H1 (cell line): Measurements from ENCODE around the gene GALE. TPM values are rescaled to one million over a fixed set of nuclear protein-coding genes. Genes with fewer than 3 reads are reported as not detected.
A peak's percentile ranks its signal among the peaks of the same experiment; 100 is the strongest.

Experiments used
- CTCF ChIA-PET: fragments of 300-600 bp; sonication (Branson Sonifier 250); formaldehyde crosslinking; loops from one replicate; lab custom pipeline; 2021; ENCODE audit not compliant: partially characterized antibody; lab: Charles Lee
- POLR2A ChIA-PET: fragments of 300-600 bp; sonication (Branson Sonifier 250); formaldehyde crosslinking; loops from one replicate; lab custom pipeline; 2021; ENCODE audit warnings: inconsistent platforms; ENCODE audit not compliant: partially characterized antibody; lab: Charles Lee
- DNase-seq, 2 experiments: peaks; one replicate each; pipeline versions ENCODE4 v3.0.0 to v3.0.0-alpha.2; 2010 to 2022; ENCODE audit warnings: low spot score in 2 of 2, low read depth in 1 of 2, mixed read lengths in 1 of 2
- FAIRE-seq: peaks from 2 replicates; lab custom pipeline; 2011; peaks lifted over from hg19 to GRCh38; lab: Jason Lieb, UNC
- H2AFZ ChIP-seq: 2 replicates; pipeline ENCODE4 v1.8.1; 2012; ENCODE audit warnings: low read length, inconsistent platforms
- H2AK5ac ChIP-seq: 2 replicates; pipeline ENCODE4 v1.6.1; 2013; ENCODE audit warnings: low read depth, low read length
- H2BK120ac ChIP-seq: replicated peaks from 2 replicates; pipeline ENCODE3; 2013; ENCODE audit warnings: low read depth, low read length, inconsistent platforms
- H2BK12ac ChIP-seq: 2 replicates; pipeline ENCODE4 v1.6.1; 2013; ENCODE audit warnings: low read depth, low read length
- H2BK15ac ChIP-seq: 2 replicates; pipeline ENCODE4 v1.6.1; 2013; ENCODE audit warnings: low read length
- H2BK20ac ChIP-seq: 2 replicates; pipeline ENCODE4 v1.6.1; 2013; ENCODE audit warnings: low read length
- H2BK5ac ChIP-seq: 2 replicates; pipeline ENCODE4 v1.6.1; 2013; ENCODE audit warnings: low read depth, low read length
- H3K14ac ChIP-seq: 2 replicates; pipeline ENCODE4 v1.6.1; 2013; ENCODE audit warnings: inconsistent platforms; ENCODE audit not compliant: insufficient read length
- H3K18ac ChIP-seq: 2 replicates; pipeline ENCODE4 v1.6.1; 2013; ENCODE audit warnings: low read length; ENCODE audit errors: extremely low read depth
- H3K23ac ChIP-seq: 2 replicates; pipeline ENCODE4 v1.6.1; 2013; ENCODE audit warnings: inconsistent platforms; ENCODE audit not compliant: insufficient read length
- H3K23me2 ChIP-seq: 2 replicates; pipeline ENCODE4 v1.6.1; 2013; ENCODE audit warnings: low read depth, low read length
- H3K27ac ChIP-seq: 2 replicates; pipeline ENCODE4 v1.6.1; 2011; ENCODE audit warnings: low read depth, low read length, inconsistent platforms
- H3K27me3 ChIP-seq, 4 experiments: replicated peaks in 1 of 4; 1 replicate in 1 of 4; 2 replicates in 3 of 4; pipeline versions ENCODE4 v1.6.1 to v1.8.1; 2011 to 2013; ENCODE audit warnings: low read length in 3 of 4, mild to moderate bottlenecking in 3 of 4, inconsistent platforms in 2 of 4, mixed read lengths in 2 of 4, moderate library complexity in 1 of 4; ENCODE audit not compliant: control insufficient read depth in 3 of 4, insufficient read depth in 3 of 4; ENCODE audit errors: extremely low read depth in 1 of 4
- H3K36me3 ChIP-seq, 4 experiments: 2 replicates each; pipeline versions ENCODE4 v1.6.1 to v1.8.1; 2011 to 2013; ENCODE audit warnings: mild to moderate bottlenecking in 4 of 4, low read length in 3 of 4, moderate library complexity in 2 of 4, control low read depth in 1 of 4, inconsistent platforms in 1 of 4; ENCODE audit not compliant: insufficient read depth in 4 of 4, control insufficient read depth in 2 of 4
- H3K4ac ChIP-seq: replicated peaks from 2 replicates; pipeline ENCODE3; 2013; ENCODE audit warnings: low read length, low read depth, mixed read lengths, inconsistent platforms; ENCODE audit not compliant: insufficient read length
- H3K4me1 ChIP-seq, 4 experiments: replicated peaks in 1 of 4; 1 replicate in 1 of 4; 2 replicates in 3 of 4; pipeline versions ENCODE4 v1.6.1 to v1.8.1; 2011 to 2013; ENCODE audit warnings: low read length in 3 of 4, inconsistent platforms in 2 of 4, mixed read lengths in 1 of 4; ENCODE audit not compliant: insufficient read depth in 4 of 4, control insufficient read depth in 3 of 4
- H3K4me2 ChIP-seq, 2 experiments: 2 replicates each; pipeline versions ENCODE4 v1.6.1 to v1.8.1; 2011 to 2013; ENCODE audit warnings: low read depth in 2 of 2, low read length in 2 of 2, control low read depth in 1 of 2, inconsistent platforms in 1 of 2, mild to moderate bottlenecking in 1 of 2; ENCODE audit not compliant: insufficient read depth in 1 of 2
- H3K4me3 ChIP-seq, 4 experiments: fragments of 200-600, 300-600 bp in 1 of 4; sonication (generic), shearing (Covaris generic), sonication (Bioruptor Twin) in 1 of 4; 2 replicates each; pipeline versions ENCODE4 v1.5.1 to v1.8.1; 2011 to 2016; ENCODE audit warnings: low read length in 4 of 4, low read depth in 3 of 4, control low read depth in 2 of 4, inconsistent platforms in 2 of 4, mild to moderate bottlenecking in 2 of 4, mixed read lengths in 1 of 4, moderate library complexity in 1 of 4; ENCODE audit not compliant: insufficient read depth in 2 of 4; ENCODE audit errors: extremely low read depth in 1 of 4
- H3K56ac ChIP-seq: replicated peaks from 2 replicates; pipeline ENCODE3; 2013; ENCODE audit warnings: low read depth, mild to moderate bottlenecking, mixed read lengths, low read length, inconsistent platforms; ENCODE audit not compliant: insufficient read length
- H3K79me1 ChIP-seq: 2 replicates; pipeline ENCODE4 v1.6.1; 2013; ENCODE audit warnings: low read depth, low read length, control low read depth
- H3K79me2 ChIP-seq, 2 experiments: 2 replicates each; pipeline versions ENCODE4 v1.6.1 to v1.8.1; 2012 to 2013; ENCODE audit warnings: low read length in 2 of 2, mild to moderate bottlenecking in 2 of 2, inconsistent platforms in 1 of 2; ENCODE audit not compliant: insufficient read depth in 2 of 2, control insufficient read depth in 1 of 2
- H3K9ac ChIP-seq, 4 experiments: replicated peaks in 1 of 4; 1 replicate in 1 of 4; 2 replicates in 3 of 4; pipeline versions ENCODE4 v1.6.1 to v1.8.1; 2011 to 2013; ENCODE audit warnings: low read depth in 3 of 4, low read length in 3 of 4, control low read depth in 2 of 4, mild to moderate bottlenecking in 2 of 4, moderate library complexity in 2 of 4, inconsistent platforms in 1 of 4; ENCODE audit errors: extremely low read depth in 1 of 4
- H3K9me3 ChIP-seq, 2 experiments: 2 replicates each; pipeline versions ENCODE4 v1.6.1 to v1.8.1; 2012 to 2013; ENCODE audit warnings: mild to moderate bottlenecking in 2 of 2, moderate library complexity in 2 of 2, control low read depth in 1 of 2, inconsistent platforms in 1 of 2, low read depth in 1 of 2, low read length in 1 of 2, mixed read lengths in 1 of 2; ENCODE audit not compliant: insufficient read depth in 2 of 2
- H4K20me1 ChIP-seq, 2 experiments: replicated peaks in 1 of 2; 2 replicates each; pipeline versions ENCODE3 to v1.8.1; 2011 to 2013; ENCODE audit warnings: inconsistent platforms in 2 of 2, low read length in 2 of 2, mild to moderate bottlenecking in 1 of 2; ENCODE audit not compliant: insufficient read depth in 2 of 2, control insufficient read depth in 1 of 2
- H4K5ac ChIP-seq: 2 replicates; pipeline ENCODE4 v1.6.1; 2013; ENCODE audit warnings: low read length, low read depth, mixed read lengths, inconsistent platforms; ENCODE audit not compliant: insufficient read length
- H4K8ac ChIP-seq: 2 replicates; pipeline ENCODE4 v1.8.0; 2013; ENCODE audit warnings: mild to moderate bottlenecking, moderate library complexity, low read length, inconsistent platforms; ENCODE audit not compliant: insufficient read depth; ENCODE audit errors: extremely low read depth
- H4K91ac ChIP-seq: replicated peaks from 2 replicates; pipeline ENCODE3; 2013; ENCODE audit warnings: low read length, mixed read lengths, inconsistent platforms; ENCODE audit not compliant: insufficient read length
- CREB1 ChIP-seq: IDR thresholded peaks from 2 replicates; pipeline ENCODE4 v1.6.1; 2012; ENCODE audit warnings: inconsistent platforms
- MAX ChIP-seq: IDR thresholded peaks from 2 replicates; pipeline ENCODE4 v1.6.1; 2012; ENCODE audit warnings: inconsistent platforms
- RAD21 ChIP-seq, 2 experiments: IDR thresholded peaks in 1 of 2; conservative IDR thresholded peaks in 1 of 2; 2 replicates each; pipeline ENCODE4 v1.6.1; 2011; ENCODE audit warnings: low read depth in 2 of 2, low read length in 2 of 2, improper control_type of control experiment in 1 of 2, inconsistent platforms in 1 of 2, mild to moderate bottlenecking in 1 of 2, moderate library complexity in 1 of 2
- SAP30 ChIP-seq: fragments of 300-600 bp; sonication (generic); IDR thresholded peaks from 2 replicates; pipeline ENCODE4 v1.7.1; 2012; ENCODE audit warnings: low read length, moderate library complexity, mild to moderate bottlenecking, inconsistent platforms; ENCODE audit not compliant: insufficient read depth, insufficient replicate concordance
- SRF ChIP-seq: IDR thresholded peaks from 2 replicates; pipeline ENCODE4 v1.6.1; 2011; ENCODE audit warnings: mild to moderate bottlenecking, low read depth, low read length, moderate library complexity
- WGBS, 2 experiments: shearing (Covaris generic) in 1 of 2; methylation state at CpG; one replicate each; pipeline versions ENCODE4 v1.1.6 to v1.1.7; 2013 to 2015; ENCODE audit warnings: low lambda C conversion rate in 2 of 2, mixed read lengths in 2 of 2, inconsistent platforms in 1 of 2, low coverage in 1 of 2, missing lambda C conversion rate in 1 of 2; ENCODE audit not compliant: insufficient replicate concordance in 2 of 2, insufficient coverage in 1 of 2, insufficient read length in 1 of 2; ENCODE audit errors: extremely low coverage in 1 of 2, missing lambda C conversion rate in 1 of 2; 5-methylcytosine and 5-hydroxymethylcytosine counted together
- polyA plus RNA-seq, 7 experiments: library from polyadenylated mRNA; depleted of rRNA in 3 of 7; stranded (reverse) in 5 of 7; unstranded in 2 of 7; fragments of >200 nt in 5 of 7; fragments of 200-250 nt in 2 of 7; gene quantifications; 1 replicate in 5 of 7; 2 replicates in 1 of 7; 4 replicates in 1 of 7; pipeline versions ENCODE4 v1.2.1 to v1.2.3, GENCODE V29; 2011 to 2013; ENCODE audit warnings: missing spikeins in 2 of 7, mixed read lengths in 2 of 7
- total RNA-seq: library from RNA; stranded (reverse); fragmentation: NEBNext Ultra II Directional; extraction: Animal tissue kit (Norgen Biotek cat#: 25700); gene quantifications from 2 replicates; pipeline ENCODE4 v1.2.1, GENCODE V29; 2021
- TF ChIP-seq, protein P1 (sequence below): IDR thresholded peaks from 2 replicates; pipeline ENCODE4 v1.6.1; 2012; ENCODE audit warnings: low read length, inconsistent platforms
- TF ChIP-seq, protein P2 (sequence below), 3 experiments: IDR thresholded peaks; 1 replicate in 2 of 3; 2 replicates in 1 of 3; pipeline versions ENCODE4 v1.5.1 to v1.6.1; 2011; ENCODE audit warnings: low read length in 3 of 3, mild to moderate bottlenecking in 3 of 3, inconsistent platforms in 2 of 3, low read depth in 1 of 3, moderate library complexity in 1 of 3; ENCODE audit not compliant: insufficient read depth in 1 of 3; ENCODE audit errors: control extremely low read depth in 1 of 3

The GALE gene
- total and polyA plus RNA-seq, 2 of the 8 experiments (the other 6 are each of a cell fraction or from before 2014, with no cell fraction given): 26.0 to 33.9 TPM

- Histone ChIP-seq H2BK5ac (no peak overlapping the region), H3K36me3 (peaks cover 0 to 4% (median 1%) of the 10 kb centered on the region in 4 experiments; a peak in 2 of 8 replicates), H2BK20ac (no peak overlapping the region), H2BK120ac (no peak overlapping the region), H2AK5ac (no peak overlapping the region), H2AFZ (no peak overlapping the region), H3K9ac (no peak overlapping the region), H4K20me1 (peaks cover 0 to 2% of the 10 kb centered on the region in 2 experiments), H2BK15ac (no peak overlapping the region), H3K56ac (no peak overlapping the region), H3K27ac (no peak overlapping the region), H3K27me3 (no peaks in the 10 kb centered on the region), H3K4me3 (no peak overlapping the region), H3K4me2 (no peak overlapping the region), H3K9me3 (no peaks in the 10 kb centered on the region), H4K91ac (no peak overlapping the region), H3K4me1 (peaks cover 0 to 1% (median 0%) of the 10 kb centered on the region in 4 experiments; a peak in 2 of 7 replicates), H3K14ac (no peak overlapping the region), H2BK12ac (no peak overlapping the region), H3K79me2 (no peaks in the 10 kb centered on the region), H3K18ac (no peak overlapping the region), H4K5ac (no peak overlapping the region), H3K23ac (no peak overlapping the region), H3K79me1 (no peaks in the 10 kb centered on the region), H3K4ac (no peak overlapping the region), H3K23me2 (no peaks in the 10 kb centered on the region), H4K8ac (no peak overlapping the region)
- WGBS, 2 experiments: 23% methylated on average over 6 of the region's 6 CpGs; no CpG with 5 or more reads in 1 of the 2 experiments
- peak; percentile 88 for FAIRE-seq
- CTCF ChIA-PET: interaction anchor here (0.5 to 6.5 kb wide), 26 partner anchors 9 to 383 kb away, joined by 3 to 99 read pairs (median 6); partner anchors contain the start of genes FUCA1, GALE and HMGCL
- POLR2A ChIA-PET: interaction anchor here (0.8 to 1.6 kb wide), 5 partner anchors 9 to 119 kb away, joined by 3 to 4 read pairs (median 4); partner anchors contain the start of genes GALE and RPL11
- peak in 1 of 2 experiments; percentile 86 for DNase-seq
- TF ChIP-seq, protein P1, sequence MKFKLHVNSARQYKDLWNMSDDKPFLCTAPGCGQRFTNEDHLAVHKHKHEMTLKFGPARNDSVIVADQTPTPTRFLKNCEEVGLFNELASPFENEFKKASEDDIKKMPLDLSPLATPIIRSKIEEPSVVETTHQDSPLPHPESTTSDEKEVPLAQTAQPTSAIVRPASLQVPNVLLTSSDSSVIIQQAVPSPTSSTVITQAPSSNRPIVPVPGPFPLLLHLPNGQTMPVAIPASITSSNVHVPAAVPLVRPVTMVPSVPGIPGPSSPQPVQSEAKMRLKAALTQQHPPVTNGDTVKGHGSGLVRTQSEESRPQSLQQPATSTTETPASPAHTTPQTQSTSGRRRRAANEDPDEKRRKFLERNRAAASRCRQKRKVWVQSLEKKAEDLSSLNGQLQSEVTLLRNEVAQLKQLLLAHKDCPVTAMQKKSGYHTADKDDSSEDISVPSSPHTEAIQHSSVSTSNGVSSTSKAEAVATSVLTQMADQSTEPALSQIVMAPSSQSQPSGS: peak; percentile 97
- 0 out of 2 replicates have a peak, but pooled peaks have one; percentile 37 for TF ChIP-seq MAX
- peak; percentile 82 to 85 for TF ChIP-seq RAD21 (IDR thresholded peaks at IDR 0.05 in 1 of 2, conservative IDR thresholded peaks at IDR 0.05 in 1 of 2; ENCODE audit: low read depth in 2 of 2, low read length in 2 of 2)
- TF ChIP-seq CREB1: peak; percentile 75
- TF ChIP-seq SRF: no peak
- TF ChIP-seq, protein P2, sequence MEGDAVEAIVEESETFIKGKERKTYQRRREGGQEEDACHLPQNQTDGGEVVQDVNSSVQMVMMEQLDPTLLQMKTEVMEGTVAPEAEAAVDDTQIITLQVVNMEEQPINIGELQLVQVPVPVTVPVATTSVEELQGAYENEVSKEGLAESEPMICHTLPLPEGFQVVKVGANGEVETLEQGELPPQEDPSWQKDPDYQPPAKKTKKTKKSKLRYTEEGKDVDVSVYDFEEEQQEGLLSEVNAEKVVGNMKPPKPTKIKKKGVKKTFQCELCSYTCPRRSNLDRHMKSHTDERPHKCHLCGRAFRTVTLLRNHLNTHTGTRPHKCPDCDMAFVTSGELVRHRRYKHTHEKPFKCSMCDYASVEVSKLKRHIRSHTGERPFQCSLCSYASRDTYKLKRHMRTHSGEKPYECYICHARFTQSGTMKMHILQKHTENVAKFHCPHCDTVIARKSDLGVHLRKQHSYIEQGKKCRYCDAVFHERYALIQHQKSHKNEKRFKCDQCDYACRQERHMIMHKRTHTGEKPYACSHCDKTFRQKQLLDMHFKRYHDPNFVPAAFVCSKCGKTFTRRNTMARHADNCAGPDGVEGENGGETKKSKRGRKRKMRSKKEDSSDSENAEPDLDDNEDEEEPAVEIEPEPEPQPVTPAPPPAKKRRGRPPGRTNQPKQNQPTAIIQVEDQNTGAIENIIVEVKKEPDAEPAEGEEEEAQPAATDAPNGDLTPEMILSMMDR (IDR thresholded peaks at IDR 0.05; ENCODE audit: control extremely low read depth in 1 of 3, insufficient read depth in 1 of 3, low read depth in 1 of 3, low read length in 3 of 3): peak; percentile 90 to 97 (median 96)
- TF ChIP-seq SAP30: no peak
Measured at GRCh38 chr1:23809751-23810171, 9.2 kb upstream of the GALE start.
